Neural progenitor cell (in vitro differentiated cells): ENCODE results near the gene GDAP2.

Source experiments
- EZH2 ChIP-seq: fragments of 200-600 bp; sonication (generic); IDR thresholded peaks from 2 replicates; pipeline ENCODE4 v1.6.1; 2017; ENCODE audit warnings: antibody characterized with exemption, mild to moderate bottlenecking, moderate library complexity
- EZH2phosphoT487 ChIP-seq: fragments of 200-600 bp; sonication (generic); IDR thresholded peaks from 2 replicates; pipeline ENCODE4 v1.6.1; 2017; ENCODE audit warnings: antibody characterized with exemption
- TF ChIP-seq, protein P1 (sequence below): fragments of 200-600 bp; sonication (generic); IDR thresholded peaks from 2 replicates; pipeline ENCODE4 v1.5.1; 2017; ENCODE audit warnings: antibody characterized with exemption, mild to moderate bottlenecking

DNA sequence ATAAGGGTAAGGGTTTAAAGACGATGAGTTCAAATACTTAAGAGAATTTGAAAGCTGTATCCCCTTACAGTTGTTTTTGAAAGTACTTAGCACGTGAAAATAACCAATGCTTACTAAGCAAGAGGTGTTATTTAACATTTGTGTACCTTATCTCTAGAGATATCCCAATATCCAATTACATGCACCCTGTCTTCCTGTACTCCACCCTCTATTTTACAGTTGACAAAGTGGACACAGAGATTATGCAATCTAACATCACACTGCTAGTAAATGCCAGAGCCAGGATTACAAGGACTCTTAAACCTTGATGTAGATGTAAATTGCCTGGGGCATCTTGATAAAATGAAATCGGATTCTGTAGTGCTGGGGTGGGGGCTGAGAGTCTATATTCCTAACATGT, 72.0 kb downstream of the GDAP2 start:
- TF ChIP-seq, protein P1, sequence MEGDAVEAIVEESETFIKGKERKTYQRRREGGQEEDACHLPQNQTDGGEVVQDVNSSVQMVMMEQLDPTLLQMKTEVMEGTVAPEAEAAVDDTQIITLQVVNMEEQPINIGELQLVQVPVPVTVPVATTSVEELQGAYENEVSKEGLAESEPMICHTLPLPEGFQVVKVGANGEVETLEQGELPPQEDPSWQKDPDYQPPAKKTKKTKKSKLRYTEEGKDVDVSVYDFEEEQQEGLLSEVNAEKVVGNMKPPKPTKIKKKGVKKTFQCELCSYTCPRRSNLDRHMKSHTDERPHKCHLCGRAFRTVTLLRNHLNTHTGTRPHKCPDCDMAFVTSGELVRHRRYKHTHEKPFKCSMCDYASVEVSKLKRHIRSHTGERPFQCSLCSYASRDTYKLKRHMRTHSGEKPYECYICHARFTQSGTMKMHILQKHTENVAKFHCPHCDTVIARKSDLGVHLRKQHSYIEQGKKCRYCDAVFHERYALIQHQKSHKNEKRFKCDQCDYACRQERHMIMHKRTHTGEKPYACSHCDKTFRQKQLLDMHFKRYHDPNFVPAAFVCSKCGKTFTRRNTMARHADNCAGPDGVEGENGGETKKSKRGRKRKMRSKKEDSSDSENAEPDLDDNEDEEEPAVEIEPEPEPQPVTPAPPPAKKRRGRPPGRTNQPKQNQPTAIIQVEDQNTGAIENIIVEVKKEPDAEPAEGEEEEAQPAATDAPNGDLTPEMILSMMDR = no peak
- TF ChIP-seq EZH2phosphoT487 (no peak), EZH2 (no peak)
